ENCODE data around the gene TMA7B. TPM values are rescaled to one million over a fixed set of nuclear protein-coding genes. Genes with fewer than 3 reads are reported as not detected.

TMA7B gene
- total RNA-seq, 1 donor from 2014 or later, result not detected

DNA sequence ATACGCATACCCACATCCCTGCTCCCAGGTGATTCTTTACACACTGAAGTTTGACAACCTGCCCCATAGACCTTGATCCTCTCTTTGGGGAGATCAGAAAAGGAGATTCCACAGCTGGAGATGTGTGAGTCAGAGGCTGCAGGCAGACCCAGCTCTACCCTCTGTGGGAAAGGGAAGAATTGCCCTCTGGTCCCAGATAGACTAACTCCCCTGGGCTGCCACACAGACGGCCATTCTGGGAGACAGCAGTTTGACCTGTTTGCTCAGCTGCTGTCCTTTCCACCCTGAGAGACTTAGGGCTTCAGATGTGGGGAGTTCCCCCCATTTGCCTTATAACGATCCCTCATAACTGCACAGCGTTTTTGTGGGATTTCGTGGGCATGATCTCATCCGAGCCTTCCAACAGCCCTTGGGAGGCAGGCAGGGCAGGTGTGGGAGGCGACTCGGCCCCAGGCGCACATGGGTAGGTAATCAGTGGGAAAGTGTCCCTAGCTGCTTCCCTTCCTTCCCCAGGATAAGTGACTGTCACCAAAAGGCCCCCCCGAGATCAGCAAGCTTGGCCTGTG, 48.6 kb downstream of the TMA7B start:
- TF ChIP-seq, protein P1, sequence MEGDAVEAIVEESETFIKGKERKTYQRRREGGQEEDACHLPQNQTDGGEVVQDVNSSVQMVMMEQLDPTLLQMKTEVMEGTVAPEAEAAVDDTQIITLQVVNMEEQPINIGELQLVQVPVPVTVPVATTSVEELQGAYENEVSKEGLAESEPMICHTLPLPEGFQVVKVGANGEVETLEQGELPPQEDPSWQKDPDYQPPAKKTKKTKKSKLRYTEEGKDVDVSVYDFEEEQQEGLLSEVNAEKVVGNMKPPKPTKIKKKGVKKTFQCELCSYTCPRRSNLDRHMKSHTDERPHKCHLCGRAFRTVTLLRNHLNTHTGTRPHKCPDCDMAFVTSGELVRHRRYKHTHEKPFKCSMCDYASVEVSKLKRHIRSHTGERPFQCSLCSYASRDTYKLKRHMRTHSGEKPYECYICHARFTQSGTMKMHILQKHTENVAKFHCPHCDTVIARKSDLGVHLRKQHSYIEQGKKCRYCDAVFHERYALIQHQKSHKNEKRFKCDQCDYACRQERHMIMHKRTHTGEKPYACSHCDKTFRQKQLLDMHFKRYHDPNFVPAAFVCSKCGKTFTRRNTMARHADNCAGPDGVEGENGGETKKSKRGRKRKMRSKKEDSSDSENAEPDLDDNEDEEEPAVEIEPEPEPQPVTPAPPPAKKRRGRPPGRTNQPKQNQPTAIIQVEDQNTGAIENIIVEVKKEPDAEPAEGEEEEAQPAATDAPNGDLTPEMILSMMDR (conservative IDR thresholded peaks at IDR 0.05; ENCODE audit: low read depth, low read length), result no peak
- no peak overlapping the region for H3K4me3 ChIP-seq (ENCODE audit: low read depth, low read length)
- no peak for DNase-seq (ENCODE audit: low read depth)

DNA sequence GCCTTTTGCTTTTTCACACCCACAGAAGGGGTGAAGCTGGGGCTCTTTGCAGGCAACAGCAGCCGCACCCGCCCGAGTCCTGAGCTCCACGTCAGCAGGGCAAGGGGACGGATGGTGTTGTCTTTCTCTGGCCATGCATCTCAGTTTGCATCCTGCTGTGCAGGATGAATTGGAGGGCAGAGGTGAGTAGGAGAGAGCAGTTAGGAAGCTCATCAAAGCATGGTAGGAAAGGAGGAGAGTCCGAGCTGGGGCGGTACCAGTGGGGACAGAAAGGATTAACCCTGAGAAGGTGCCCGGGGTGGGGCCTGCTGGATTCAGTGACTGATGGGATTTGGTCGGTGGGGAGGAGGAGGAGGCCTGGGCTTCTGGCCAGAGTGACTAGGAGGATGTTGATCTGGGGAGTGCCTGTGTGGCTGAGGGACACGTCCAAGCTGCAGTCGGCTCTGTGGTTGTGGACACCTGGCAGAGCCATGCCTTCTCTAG, 49.1 kb downstream of the TMA7B start:
- no peak overlapping the region for H3K4me3 ChIP-seq (ENCODE audit: low read depth, low read length)
- DNase-seq (ENCODE audit: low read depth), result no peak
- TF ChIP-seq, protein P1 (conservative IDR thresholded peaks at IDR 0.05; ENCODE audit: low read depth, low read length), result no peak

DNA sequence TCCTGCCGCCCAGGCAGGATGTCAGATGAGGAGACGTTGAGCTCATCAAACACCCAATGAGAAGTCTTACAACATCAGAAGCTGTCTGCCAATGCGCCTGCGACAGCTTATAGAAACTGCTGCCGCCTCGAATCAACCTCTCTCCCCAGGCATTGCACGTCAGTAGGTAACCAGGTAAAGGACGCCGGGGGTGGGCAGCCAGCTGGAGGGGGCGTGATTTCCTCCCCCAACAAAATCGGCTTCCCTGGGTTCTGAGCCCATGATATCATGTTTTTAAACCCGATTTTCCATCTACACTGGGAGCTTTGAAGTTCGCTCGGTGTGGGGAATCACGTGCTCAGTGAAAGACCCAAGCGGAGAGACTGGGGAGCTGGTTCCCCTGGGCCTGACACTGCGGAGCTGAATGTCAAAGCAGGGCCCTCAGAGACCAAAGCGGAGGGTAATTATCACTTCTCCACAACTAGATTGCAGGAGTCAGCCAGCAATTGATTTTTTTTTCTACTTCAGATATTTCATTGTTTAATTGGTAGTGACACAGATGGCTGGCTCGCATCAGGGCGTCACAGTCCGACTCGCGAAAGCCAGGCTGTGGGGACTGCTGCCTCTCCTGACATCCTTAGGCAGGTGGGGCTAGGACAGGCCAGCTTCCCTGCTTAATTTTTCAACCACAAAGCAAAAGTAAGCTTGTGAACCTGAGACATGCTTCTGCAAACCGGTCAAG, 49.9 kb downstream of the TMA7B start:
- no peak overlapping the region for H3K4me3 ChIP-seq (ENCODE audit: low read depth, low read length)
- TF ChIP-seq, protein P1 (conservative IDR thresholded peaks at IDR 0.05; ENCODE audit: low read depth, low read length), result no peak
- DNase-seq (ENCODE audit: low read depth), result no peak

DNA sequence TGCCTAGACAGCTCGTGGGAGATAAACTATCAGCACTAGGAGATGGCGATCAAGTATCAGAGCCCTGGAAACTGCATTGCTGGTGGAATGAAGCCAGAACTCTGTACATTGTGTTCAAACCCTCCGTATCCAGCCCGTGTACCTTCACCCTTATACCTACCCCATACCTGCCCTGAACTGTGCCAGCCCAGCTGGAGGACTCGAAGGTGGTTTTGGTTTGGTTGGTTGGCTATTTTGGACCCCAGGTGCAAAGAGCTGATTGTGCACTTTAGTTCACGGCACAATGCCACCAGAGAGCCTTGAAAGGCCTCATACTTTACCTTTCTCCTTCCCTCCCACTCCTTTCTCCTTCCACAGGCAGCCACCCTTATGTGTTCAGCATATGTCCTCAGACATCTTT, 50.5 kb downstream of the TMA7B start:
- H3K4me3 ChIP-seq (ENCODE audit: low read depth, low read length), result no peak overlapping the region
- TF ChIP-seq, protein P1 (conservative IDR thresholded peaks at IDR 0.05; ENCODE audit: low read depth, low read length), result no peak
- DNase-seq (ENCODE audit: low read depth), result no peak

Other genes starting within 250 kb of the TMA7B start
- gene ENTHD1, start 66.6 kb upstream of the TMA7B start, total RNA-seq, result not detected in 2 replicates
- gene GRAP2, start 59.3 kb upstream of the TMA7B start, total RNA-seq, result 0.14 TPM in 1 of 2 replicates, not detected in the other
- gene FAM83F, start 34.6 kb downstream of the TMA7B start, total RNA-seq, result 3.3 and 3.5 TPM in 2 replicates
- gene TNRC6B, start 217.5 kb downstream of the TMA7B start, total RNA-seq, result 9.4 and 9.5 TPM in 2 replicates